GM18526 (cell line): ENCODE data around the gene ZNF302.

Experiments used
- POLR2A ChIP-seq: IDR thresholded peaks from 3 replicates; pipeline ENCODE4 v1.6.1; 2011; ENCODE audit not compliant: insufficient read length; ENCODE audit errors: extremely low read depth

ZNF302 gene

GRCh38 chr19:34677386-34678084 is at the start of gene ZNF302:
TSS of gene ZNF302 (plus strand) at chr19:34677678. CDS start at chr19:34678805, 1,127 bp downstream.
- TF ChIP-seq POLR2A: peak; percentile 87

GRCh38 chr19:34633802-34634201 is 43.7 kb upstream of the ZNF302 start:
- no peak for TF ChIP-seq POLR2A

DNA sequence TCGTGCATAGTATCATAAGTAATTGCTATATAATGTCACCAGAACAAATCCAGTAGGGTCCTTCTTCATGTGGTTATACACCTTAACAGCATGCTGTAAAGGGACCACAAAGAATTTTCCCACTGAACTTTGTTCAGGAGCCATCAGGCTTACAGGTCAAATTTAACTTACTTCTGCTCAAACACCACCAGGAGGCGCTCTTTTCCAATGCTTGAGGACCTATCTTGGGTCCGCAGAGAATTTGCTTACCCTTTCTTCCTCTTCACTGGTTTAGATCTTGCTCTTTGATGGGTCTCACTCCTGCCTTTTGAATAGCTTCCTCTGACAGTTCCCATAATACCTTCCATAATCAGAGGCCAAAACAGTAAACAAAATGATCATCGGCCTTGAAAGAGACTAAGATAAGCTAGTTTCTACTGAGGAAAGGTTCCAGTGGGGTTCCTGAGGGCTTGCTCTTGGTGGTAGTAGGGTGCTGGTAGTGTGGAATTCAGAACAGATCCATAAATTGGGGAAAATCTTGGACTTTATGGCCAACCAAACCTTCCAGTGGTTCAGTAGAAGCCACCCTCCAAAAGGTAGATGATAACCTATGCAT is 37.9 kb upstream of the ZNF302 start:
- TF ChIP-seq POLR2A: no peak

DNA sequence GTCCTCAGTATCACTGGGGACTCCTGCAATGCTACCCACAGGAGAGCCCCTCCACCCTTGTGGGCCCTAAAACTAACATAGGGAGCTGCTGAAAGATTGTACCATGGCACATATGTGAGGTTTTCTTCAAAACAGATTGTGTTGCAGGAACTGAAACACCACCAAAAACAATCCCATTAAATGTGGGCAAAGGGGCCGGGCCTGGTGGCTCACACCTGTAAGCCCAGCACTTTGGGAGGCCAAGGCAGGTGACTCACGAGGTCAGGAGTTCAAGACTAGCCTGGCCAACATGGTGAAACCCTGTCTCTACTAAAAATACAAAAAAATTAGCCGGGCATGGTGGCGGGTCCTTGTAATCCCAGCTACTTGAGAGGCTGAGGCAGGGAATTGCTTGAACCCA is 35.2 kb upstream of the ZNF302 start:
- TF ChIP-seq POLR2A: no peak

DNA sequence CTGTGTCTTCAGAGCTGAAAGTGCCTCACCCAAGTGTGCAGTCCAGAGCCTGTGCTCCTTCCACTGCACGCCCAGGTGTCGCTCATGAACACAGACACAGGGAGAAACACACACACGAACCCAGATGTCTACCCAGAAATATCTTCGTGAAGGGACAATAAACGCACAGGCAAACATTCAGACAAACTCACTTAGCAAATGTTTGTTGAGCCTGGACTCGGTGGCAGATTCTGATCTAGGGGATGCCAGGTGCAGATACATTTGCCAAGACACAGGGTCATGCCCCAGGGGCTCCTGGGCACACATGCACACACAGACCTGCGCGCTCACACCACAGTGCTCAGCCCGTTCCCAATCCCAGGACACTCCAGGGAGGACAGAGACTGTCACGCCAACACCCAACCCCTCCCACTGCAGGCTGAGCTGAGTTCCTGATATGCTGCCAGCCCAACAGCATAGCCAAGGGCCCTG is 32.5 kb upstream of the ZNF302 start:
- TF ChIP-seq POLR2A: no peak

- TF ChIP-seq POLR2A: no peak
These were observed 31.9 kb upstream of the ZNF302 start for GRCh38 chr19:34645551-34645950.

- no peak for TF ChIP-seq POLR2A
These were observed 27.5 kb upstream of the ZNF302 start for GRCh38 chr19:34649886-34650543.

DNA sequence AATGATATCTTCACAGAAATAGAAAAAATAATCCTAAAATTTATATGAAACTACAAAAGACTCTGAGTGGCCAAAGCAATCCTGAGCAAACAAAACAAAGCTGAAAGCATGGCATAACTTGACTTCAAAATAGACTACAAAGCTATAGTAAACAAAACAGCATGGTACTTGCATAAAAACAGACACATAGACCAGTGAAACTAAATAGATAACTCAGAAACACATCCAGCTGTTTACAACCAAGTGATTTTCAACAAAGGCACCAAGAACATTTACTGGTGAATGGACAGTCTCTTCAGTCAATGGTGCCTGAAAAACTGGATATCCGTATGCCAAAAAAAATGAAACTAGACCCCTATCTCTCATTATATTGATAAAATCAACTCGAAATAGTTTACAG is 25.7 kb upstream of the ZNF302 start:
- no peak for TF ChIP-seq POLR2A

DNA sequence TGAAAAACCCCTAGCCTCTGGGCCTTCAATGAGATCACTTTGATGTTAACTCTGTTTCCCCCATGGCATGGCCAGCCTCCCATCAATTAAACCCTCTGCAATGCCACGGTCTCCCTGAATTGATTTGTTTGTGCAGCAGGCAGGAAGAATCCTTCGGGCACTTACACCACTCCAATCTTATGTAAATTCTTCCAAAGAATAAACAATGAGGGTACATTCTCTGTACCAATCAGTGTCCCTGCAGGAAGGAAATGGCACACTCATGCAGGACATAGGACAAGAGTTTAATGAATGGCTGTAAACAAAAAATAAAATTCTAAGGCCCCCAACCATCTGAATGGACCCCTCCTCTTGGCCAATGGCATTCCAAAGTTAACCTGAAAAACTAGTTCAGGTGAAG is 22.7 kb upstream of the ZNF302 start:
- no peak for TF ChIP-seq POLR2A

GRCh38 chr19:34655651-34656050 is 21.8 kb upstream of the ZNF302 start:
- TF ChIP-seq POLR2A: no peak

- TF ChIP-seq POLR2A: no peak
These were observed 16.1 kb upstream of the ZNF302 start for GRCh38 chr19:34661357-34661756.

DNA sequence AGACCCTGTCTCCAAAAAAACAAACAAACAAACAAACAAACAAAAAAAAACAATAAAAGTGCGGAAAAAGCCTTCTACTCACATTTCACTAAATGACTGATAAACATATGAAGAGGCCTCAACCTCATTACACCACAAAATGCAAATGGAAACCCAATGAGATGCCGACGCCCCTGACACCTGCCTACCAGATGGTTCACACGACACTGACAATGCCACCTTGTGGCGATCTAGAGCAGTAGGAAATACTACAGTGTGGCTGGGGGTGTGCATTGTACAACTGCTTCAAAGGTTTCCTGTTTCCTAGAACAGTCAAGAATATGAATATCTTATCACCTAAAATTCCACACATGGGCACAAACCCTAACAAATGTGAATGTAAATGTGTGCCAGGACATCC is 14.6 kb upstream of the ZNF302 start:
- no peak for TF ChIP-seq POLR2A

DNA sequence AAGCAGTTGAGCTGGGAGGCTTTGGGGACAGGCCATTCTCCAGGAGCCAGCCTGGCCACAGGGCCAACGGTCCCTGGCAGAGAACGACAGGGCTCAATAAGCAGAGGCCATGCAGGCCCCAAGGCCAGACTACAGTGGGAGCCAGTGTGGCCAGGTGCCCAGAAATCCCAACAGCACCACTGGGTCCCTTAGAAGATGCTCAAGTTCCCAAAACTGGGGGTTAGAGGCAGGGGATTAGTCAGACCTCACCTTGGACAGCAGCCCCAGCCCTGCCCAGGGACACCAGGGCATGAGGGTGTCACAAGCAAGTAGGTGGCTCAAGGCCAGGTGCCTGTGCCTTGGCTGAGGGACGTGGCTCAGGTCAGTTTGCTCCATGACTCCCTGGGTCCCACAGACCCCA is 13.3 kb upstream of the ZNF302 start:
- TF ChIP-seq POLR2A: no peak

DNA sequence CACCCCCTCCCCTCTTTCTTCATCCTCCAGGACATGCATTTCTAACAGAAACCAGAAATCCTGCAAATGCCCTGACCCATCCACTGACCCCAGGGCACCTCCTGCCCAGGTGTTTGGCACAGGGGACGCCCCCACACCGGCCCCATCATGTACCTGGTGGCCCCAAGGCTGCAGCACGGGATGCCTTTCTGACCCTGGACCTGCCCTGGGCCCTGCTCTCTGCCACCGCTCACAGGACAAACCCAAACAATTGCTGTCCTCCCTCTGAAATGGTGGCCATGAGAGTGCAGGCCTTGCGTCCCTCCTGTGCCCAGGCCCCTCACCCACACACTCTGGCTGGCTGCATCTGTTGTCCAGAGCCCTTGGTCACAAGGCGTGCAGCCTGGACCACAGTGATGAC is 12.6 kb upstream of the ZNF302 start:
- no peak for TF ChIP-seq POLR2A

DNA sequence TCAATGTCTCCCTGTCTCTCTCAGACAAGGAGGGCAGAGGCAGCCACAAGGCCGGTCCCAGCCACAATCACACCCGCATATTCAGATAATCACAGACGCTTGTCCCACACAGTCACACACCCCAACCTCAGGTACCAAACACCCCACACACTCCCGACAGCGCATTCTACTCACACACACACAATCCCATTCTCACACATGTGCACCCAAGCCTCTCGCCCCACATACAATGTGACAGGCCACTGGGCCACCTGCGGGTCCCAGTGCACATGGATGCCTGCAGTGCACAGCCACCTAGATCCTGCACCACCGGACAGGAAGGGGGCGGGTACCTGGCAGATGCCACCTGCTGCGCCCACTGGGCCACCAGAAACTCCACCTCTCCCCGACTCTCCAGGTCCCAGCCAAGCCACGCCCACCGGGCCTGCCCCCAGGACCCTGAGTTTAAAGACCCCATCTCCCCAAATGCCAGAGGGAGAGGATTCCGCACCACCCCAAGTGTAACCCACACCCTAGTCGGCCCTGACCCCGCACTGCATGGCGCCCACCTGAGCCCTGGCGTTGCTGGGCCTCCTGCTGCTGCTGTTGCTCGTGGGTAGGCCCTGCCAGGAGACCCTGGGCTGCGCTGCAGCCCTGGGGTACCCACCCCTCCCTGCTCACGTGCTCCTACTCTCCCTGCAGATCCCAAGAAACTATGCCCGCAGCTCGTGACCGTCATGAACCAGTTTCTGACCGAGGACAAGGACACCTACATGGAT is 11.1 kb upstream of the ZNF302 start:
- TF ChIP-seq POLR2A: no peak

- TF ChIP-seq POLR2A: no peak
These were observed 10.6 kb upstream of the ZNF302 start for GRCh38 chr19:34666958-34667265.
